ENCODE measurements around the gene DGCR6.
"Not testable (repeated sequence)": the region's sequence is repeated elsewhere in the genome, so short reads cannot be mapped to it uniquely, and the experiment has no call there.

DGCR6 gene

GRCh38 chr22:18929459-18929858 lies 23.3 kb downstream of the DGCR6 start:
- in situ Hi-C loops (cut with MboI; ENCODE audit: low sequenced_read_pairs, unreplicated experiment): no loop called here
- no peak for DNase-seq (ENCODE audit: low spot score)
- TF ChIP-seq CTCF (IDR thresholded peaks at IDR 0.05; ENCODE audit: borderline replicate concordance, control extremely low read depth, extremely low read depth, insufficient read depth, missing control alignments): no peak

GRCh38 chr22:18931905-18932652 lies 26.0 kb downstream of the DGCR6 start:
- in situ Hi-C loops (cut with MboI; ENCODE audit: low sequenced_read_pairs, unreplicated experiment): no loop called here
- no peak for DNase-seq (ENCODE audit: low spot score)
- TF ChIP-seq CTCF (IDR thresholded peaks at IDR 0.05; ENCODE audit: borderline replicate concordance, control extremely low read depth, extremely low read depth, insufficient read depth, missing control alignments): no peak

GRCh38 chr22:18933914-18934313 lies 27.8 kb downstream of the DGCR6 start:
- in situ Hi-C loops (cut with MboI; ENCODE audit: low sequenced_read_pairs, unreplicated experiment): no loop called here
- no peak for TF ChIP-seq CTCF (IDR thresholded peaks at IDR 0.05; ENCODE audit: borderline replicate concordance, control extremely low read depth, extremely low read depth, insufficient read depth, missing control alignments)
- no peak for DNase-seq (ENCODE audit: low spot score)

GRCh38 chr22:18934688-18935087 lies 28.6 kb downstream of the DGCR6 start:
- DNase-seq (ENCODE audit: low spot score); in situ Hi-C loops (cut with MboI; ENCODE audit: low sequenced_read_pairs, unreplicated experiment): not testable (repeated sequence)

- TF ChIP-seq CTCF (IDR thresholded peaks at IDR 0.05; ENCODE audit: borderline replicate concordance, control extremely low read depth, extremely low read depth, insufficient read depth, missing control alignments): no peak
- no peak for DNase-seq (ENCODE audit: low spot score)
- in situ Hi-C loops (cut with MboI; ENCODE audit: low sequenced_read_pairs, unreplicated experiment): no loop called here
These were observed 29.9 kb downstream of the DGCR6 start, which contains the start of gene PRODH for GRCh38 chr22:18935889-18936529. TSS of gene PRODH (minus strand) at chr22:18936293. CDS start at chr22:18936287, 6 bp downstream.

GRCh38 chr22:18938691-18939090 lies 32.6 kb downstream of the DGCR6 start:
- in situ Hi-C loops (cut with MboI; ENCODE audit: low sequenced_read_pairs, unreplicated experiment); DNase-seq (ENCODE audit: low spot score): not testable (repeated sequence)

- in situ Hi-C loops (cut with MboI; ENCODE audit: low sequenced_read_pairs, unreplicated experiment); DNase-seq (ENCODE audit: low spot score): not testable (repeated sequence)
These were observed 41.0 kb downstream of the DGCR6 start for GRCh38 chr22:18947105-18947504.

- in situ Hi-C loops (cut with MboI; ENCODE audit: low sequenced_read_pairs, unreplicated experiment): no loop called here
- DNase-seq (ENCODE audit: low spot score): no peak
- TF ChIP-seq CTCF (IDR thresholded peaks at IDR 0.05; ENCODE audit: borderline replicate concordance, control extremely low read depth, extremely low read depth, insufficient read depth, missing control alignments): no peak
These were observed 41.8 kb downstream of the DGCR6 start for GRCh38 chr22:18947905-18948304.
